ENCODE data around the gene MRTFB.

- no peak for TF ChIP-seq POLR2A (IDR thresholded peaks at IDR 0.05)
- TF ChIP-seq CTCF (IDR thresholded peaks at IDR 0.05), result no peak
Measured at GRCh38 chr16:14148016-14148415, 76.9 kb downstream of the MRTFB start.
